Activated CD8-positive, alpha-beta memory T cell treated with anti-CD3 and anti-CD28 coated beads, Interleukin-2, amount 50 U/mL, for 24 hours (primary cell): Measurements from ENCODE around the gene NDUFC1.

ENCODE experiments used
- DNase-seq: peaks from one replicate; pipeline ENCODE4 v3.0.0-alpha.2; 2020; ENCODE audit errors: extremely low read depth

Gene NDUFC1

GRCh38 chr4:139247700-139248238 is 54.5 kb downstream of the NDUFC1 start:
- no peak for DNase-seq

GRCh38 chr4:139247241-139247640 is 55.0 kb downstream of the NDUFC1 start:
- DNase-seq: no peak

- DNase-seq: no peak
Observed at GRCh38 chr4:139246166-139246565, 56.1 kb downstream of the NDUFC1 start.

DNA sequence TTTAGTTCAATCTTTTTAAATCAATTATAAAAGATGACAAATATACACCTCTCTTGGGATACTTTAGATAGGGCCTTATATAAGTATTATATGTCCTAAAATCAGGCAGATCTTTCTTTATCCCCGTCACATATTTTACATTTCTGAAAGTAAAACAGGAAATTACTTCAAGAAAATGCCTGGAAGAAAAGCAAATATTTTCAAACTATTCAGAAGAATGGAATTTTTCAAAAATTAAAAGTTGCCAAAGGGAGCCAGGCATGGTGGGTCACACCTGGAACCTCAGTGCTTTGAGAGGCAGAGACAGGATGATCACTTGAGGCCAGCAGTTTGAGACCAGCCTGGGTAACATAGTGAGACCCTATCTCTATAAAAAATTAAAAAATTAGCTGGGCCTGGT is 56.7 kb downstream of the NDUFC1 start:
- no peak for DNase-seq

GRCh38 chr4:139243448-139244365 is 58.6 kb downstream of the NDUFC1 start:
- no peak for DNase-seq

DNA sequence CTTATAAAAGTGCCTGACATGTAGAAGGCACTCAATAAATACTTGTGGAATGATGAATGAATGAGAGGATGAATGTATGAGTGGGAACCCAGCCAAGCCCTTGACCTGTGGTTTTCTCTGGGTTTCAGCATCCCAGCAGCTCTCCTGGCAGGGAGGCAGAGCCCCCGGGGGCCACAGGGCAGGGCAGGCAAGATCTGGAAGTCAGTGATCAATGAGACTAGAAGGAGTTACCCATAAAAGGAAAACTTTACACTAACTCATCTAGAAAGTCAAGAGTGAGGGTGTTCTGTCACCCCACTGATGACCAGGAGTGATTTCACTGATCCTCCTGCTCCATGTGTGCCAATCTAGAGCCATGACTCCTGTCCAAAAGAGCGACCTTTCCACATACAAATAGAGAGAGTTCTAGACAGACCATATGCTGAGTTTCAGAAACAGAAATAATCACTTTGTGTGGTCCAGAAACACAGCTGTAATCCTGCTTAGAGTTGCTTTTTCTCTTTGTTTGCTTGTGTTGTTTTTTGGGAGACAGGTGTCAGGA is 59.7 kb downstream of the NDUFC1 start:
- DNase-seq: no peak

- DNase-seq: no peak
Observed at GRCh38 chr4:139241784-139242151, 60.5 kb downstream of the NDUFC1 start.

DNA sequence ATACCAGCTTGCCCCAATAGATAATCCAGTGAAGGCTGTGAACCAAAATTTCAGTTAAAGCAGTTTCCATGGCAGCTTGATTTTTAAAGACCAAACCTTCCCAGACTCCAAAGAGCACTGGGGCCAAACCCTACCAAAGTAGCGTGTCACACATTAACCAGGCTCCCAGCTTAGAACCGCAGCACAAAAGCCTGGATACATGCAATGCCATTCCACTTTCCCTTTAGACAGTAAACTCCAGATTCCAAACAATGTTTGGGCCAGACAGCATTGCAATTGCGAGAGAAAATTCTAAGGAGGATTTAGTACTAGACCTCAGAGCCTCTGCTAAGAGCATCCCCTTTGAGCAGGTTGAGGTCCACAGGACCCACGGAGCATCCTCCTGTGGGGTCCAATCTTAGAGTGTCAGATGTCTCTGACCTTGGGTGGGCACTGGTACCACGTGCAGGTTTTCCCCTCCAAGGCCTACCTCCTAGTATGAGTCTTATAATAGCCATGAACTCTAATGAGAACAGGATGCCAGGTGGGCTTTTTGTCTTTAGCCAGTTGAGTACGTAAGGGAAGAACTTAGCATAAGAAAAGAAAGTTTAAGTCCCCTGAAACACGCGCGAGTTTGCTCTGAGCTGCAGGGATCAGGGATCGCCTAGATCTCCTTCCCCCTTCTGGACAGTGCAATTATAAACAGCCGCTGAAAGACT is 61.0 kb downstream of the NDUFC1 start:
- no peak for DNase-seq
